NCI-H2029 treated with DMSO at 0.1 percent for 48 hours (cell line): Measurements from ENCODE around the gene UFD1.

Source experiments
- DNase-seq: peaks from one replicate; lab custom pipeline; 2025; lab: John Stamatoyannopoulos, UW

UFD1 gene

GRCh38 chr22:19470010-19470409 lies 9.0 kb downstream of the UFD1 start:
- DNase-seq: no peak

- DNase-seq: no peak
These were observed 9.6 kb downstream of the UFD1 start for GRCh38 chr22:19469421-19469820.

GRCh38 chr22:19467912-19468311 lies 11.1 kb downstream of the UFD1 start:
- no peak for DNase-seq

GRCh38 chr22:19466848-19467752 lies 11.9 kb downstream of the UFD1 start:
- no peak for DNase-seq

- no peak for DNase-seq
These were observed 12.8 kb downstream of the UFD1 start for GRCh38 chr22:19466126-19466716.

- DNase-seq: no peak
These were observed 14.0 kb downstream of the UFD1 start for GRCh38 chr22:19464975-19465374.

- DNase-seq: no peak
These were observed 14.4 kb downstream of the UFD1 start for GRCh38 chr22:19464546-19464945.

- DNase-seq: no peak
These were observed 15.2 kb downstream of the UFD1 start for GRCh38 chr22:19463491-19464469.

- DNase-seq: no peak
These were observed 16.0 kb downstream of the UFD1 start for GRCh38 chr22:19463008-19463407.

GRCh38 chr22:19461506-19461905 lies 17.5 kb downstream of the UFD1 start:
- no peak for DNase-seq

GRCh38 chr22:19460036-19460435 lies 19.0 kb downstream of the UFD1 start:
- no peak for DNase-seq

GRCh38 chr22:19457828-19458428 lies 21.1 kb downstream of the UFD1 start:
- no peak for DNase-seq

- DNase-seq: no peak
These were observed 22.5 kb downstream of the UFD1 start for GRCh38 chr22:19456541-19456940.

GRCh38 chr22:19455585-19456370 lies 23.2 kb downstream of the UFD1 start:
- no peak for DNase-seq

- DNase-seq: no peak
These were observed 24.0 kb downstream of the UFD1 start for GRCh38 chr22:19455033-19455432.

- no peak for DNase-seq
These were observed 24.8 kb downstream of the UFD1 start for GRCh38 chr22:19454156-19454555.

- no peak for DNase-seq
These were observed 25.3 kb downstream of the UFD1 start for GRCh38 chr22:19453718-19454117.

GRCh38 chr22:19451570-19451969 lies 27.4 kb downstream of the UFD1 start:
- DNase-seq: no peak

GRCh38 chr22:19450363-19451175 lies 28.4 kb downstream of the UFD1 start:
- no peak for DNase-seq

GRCh38 chr22:19449422-19449767 lies 29.6 kb downstream of the UFD1 start:
- DNase-seq: no peak
